NCI-H128 (cell line): ENCODE measurements around the gene KPTN.

Source experiments
- DNase-seq: peaks from one replicate; lab custom pipeline; 2025; ENCODE audit not compliant: unreplicated experiment; lab: John Stamatoyannopoulos, UW

Gene KPTN

DNA sequence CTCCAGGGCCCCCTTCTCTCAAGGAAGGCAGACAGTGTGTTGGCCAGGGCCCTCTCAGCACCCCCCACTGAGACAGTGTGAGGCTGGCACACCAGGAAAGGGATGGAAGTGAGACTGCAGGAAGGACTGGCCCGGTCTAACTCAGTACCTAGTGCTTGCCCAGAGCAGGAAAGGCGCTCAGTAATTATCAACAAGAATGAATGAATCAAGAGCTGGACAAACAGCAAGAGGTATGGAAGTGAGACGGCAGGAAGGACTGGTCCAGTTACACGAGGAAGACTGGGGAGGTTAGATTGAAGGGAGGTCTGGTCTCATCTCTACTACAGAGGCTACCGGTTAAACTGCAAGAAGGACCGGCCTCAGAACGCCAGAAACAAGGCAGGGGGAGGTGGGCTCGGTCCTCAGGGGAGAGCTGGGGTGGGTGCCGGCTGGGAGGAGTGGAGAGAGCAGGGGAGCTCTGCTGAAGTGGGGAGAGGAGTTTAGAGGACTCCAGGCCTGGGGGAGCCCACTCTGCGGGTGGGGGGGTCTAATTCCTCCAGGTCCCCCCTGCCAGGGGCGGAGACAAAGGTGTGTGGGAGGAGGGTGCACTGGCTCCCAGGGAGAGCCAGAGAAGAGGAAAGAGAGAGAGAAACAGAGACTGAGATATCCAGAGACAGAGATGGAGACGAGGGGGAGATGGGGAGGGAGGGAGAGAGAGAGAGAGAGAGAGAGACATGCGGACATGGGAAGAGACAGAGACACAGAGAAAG is 13.4 kb downstream of the KPTN start:
- DNase-seq, result no peak

DNA sequence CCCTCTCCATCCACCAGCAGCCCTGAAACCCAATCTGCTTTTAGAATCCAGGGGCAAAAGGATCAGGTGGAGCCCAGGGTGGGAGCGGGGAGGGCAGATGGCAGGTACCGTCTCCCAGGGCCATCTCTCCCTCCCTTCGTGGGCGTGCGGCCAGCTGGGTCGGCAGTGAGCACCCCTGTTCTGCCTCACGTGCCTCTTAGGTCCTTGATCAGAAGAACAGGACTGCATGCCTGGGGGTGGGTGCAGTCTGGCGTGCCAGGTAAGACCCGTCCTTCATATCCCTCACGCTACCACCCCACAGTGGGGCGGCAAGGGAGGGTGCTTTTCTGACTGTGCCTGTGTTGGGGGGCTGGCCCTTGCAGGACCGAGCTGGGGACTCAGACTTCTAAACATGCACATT is 14.3 kb downstream of the KPTN start:
- peak; percentile 14 for DNase-seq

DNA sequence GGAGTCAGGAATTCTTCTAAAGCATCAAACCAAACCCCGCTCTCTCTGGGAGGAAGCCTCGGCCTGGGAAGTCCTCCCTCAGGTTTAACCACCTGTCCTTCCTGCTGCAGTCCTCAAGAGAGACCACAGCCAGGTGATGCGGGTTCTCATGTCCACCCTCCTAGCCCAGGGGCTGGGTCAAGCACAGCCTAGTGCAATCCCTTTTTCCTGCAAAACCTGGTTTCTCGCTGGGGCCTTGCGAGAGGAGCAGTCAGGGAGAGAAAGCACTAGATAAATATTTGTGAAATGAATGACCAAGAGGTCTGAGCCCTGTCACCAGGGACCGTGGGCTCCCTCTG is 14.7 kb downstream of the KPTN start:
- DNase-seq, result no peak

DNA sequence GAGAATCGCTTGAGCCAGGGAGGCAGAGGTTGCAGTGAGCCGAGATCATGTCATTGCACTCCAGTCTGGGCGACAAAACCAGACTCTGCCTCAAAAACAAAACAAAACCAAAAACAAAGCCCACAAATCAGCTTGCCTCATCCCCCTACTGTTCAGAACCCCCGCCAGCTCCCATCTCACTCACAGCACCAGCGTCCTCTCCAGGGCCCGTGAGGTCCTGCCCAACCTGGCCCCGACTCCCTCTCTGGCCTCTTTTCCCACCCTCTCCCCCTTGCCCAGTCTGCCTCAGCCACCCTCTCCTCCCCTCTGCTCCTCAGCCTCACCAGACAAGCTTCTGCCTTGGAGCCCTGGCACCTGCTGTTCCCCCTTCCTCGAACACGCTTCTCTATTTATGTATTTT is 16.1 kb downstream of the KPTN start:
- no peak for DNase-seq

DNA sequence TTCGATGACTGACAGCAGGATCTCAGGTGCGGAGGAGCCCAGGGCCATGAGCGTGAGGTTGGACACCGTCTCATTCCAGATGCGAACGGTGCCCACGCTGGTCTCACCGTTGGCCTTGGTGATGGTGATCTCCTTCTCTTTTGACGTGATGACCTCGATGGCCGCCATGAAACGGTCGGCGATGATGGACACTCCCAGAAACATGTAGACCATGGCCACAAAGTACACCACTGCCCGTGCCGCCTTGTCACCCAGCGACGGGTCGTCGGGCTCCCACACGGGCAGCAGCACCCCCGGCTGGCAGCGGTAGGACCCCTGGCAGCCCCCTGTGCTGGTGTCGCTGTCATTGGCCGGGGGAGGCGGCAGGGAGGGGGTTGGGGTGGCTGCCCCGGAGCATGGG is 18.1 kb downstream of the KPTN start:
- DNase-seq, result no peak

DNA sequence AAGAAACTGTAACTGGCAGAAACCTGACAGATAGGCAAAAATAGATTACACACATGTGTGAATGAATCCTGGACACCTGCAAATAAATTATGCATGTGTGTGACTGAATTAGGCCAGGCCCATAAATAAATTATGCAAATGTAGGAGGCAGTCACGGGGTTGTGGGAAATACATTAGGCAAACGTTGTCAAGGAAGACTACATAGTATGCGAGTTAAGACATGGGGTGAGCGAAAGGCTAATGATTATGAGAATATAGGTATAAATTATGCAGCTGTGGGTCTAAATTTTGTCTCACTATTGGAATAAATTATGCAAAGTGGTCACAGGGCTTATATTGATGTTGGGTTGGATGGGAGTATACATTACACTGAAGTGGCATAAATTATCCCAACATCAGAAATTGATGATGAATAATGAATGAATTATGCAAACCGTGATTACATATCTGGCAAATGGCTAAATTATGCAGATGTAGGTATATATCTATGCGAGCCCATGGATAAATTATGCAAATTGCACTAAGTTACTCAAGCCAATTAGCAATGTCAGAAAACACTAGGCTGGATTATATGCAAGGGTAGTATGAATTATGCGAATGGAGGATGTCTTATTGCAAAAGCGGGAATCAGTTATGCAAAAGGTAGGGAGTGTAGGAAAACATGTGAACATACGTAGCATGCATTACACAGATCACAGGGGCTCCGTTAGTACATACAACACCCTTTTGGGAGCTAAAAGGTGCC is 19.2 kb downstream of the KPTN start:
- DNase-seq, result no peak

DNA sequence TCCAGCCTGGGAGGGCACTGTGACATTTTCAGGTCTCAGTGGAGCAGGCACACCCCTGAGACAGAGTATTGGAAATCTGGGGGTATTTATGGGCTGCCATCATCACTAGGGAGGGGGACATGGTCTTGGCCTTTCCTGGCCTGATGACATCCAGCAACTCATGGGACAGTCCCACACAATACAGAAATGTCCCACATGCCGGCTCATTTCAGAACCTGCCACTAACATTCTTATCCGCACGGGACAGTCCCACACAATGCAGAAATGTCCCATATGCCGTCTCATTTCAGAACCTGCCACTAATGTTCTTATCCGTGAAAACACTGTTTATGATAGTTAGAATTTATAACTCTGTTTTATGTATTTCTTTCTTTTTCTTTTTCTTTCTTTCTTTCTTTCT is 22.1 kb downstream of the KPTN start:
- DNase-seq, result no peak

DNA sequence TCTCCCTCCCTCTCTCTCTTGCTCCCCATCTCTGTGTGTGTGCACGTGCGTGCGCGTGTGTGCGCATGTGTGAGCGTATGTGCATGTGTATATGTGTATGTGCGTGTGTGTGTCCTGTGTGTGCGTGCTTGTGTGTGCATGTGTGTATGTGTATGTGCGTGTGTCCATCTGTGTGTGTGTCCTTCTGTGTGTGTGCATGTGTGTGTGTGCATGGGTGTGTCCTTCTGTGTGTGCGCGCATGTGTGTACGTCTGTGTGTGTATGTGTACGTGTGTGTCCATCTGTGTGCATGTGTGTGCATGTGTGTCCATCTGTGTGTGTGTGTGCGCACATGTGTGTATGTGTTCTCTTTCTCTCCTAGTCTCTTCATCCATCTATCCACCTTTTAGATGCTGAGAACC is 24.5 kb downstream of the KPTN start:
- DNase-seq, result no peak

DNA sequence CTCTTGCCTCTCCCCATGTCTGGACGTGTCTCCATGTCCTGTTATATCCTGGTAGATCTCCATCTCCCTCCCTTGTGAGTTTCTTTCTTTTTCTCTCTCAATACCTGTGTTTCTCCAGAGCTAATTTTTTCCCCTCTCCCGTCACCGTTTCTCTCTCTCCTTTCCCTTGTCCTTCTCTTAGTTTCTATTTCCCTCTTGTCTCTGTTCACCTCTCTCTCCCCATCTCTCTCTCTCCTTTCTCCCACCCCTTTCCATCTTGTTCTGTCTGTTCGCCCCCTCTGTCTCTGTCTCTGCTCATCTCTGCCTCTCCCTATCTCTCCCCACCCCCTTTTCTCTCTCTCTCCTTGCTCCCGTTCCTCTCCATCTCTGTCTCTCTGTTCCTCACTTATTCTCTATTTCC is 25.3 kb downstream of the KPTN start:
- no peak for DNase-seq

DNA sequence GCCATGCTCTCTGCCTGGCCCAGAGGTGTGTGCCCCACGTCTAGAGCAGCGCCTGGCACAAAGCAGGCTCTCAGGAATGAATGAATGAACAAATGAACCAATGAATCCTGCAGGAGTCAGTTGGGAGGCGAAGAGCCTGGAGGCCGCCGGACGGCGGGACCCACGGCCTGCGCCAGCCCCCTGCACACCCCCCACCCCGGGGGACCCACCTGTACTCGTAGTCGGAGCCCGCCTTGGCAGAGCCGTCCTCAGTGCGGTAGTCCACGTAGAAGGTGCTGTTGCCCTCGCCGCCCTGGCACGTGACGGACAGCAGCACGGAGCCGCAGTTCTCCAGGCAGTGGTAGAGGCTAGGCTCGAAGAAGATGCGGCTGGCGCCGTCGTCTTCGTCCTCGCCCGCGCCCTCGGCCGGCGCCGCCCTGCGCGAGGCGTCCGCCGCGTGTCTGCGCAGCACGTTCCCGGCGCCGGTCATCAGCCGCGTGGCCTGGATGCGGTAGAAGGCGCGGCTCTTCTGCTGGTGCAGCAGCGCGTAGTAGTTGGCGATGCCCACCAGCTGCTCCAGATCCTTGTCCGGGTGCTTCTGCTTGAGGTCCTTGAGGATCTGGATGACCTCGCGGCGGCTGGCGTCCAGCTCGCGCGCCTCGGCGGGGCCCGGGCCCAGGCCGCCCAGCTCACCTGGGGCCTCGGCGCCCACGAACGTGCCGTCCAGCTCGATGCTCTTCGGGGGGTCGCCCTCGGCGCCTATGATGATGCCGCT is 27.1 kb downstream of the KPTN start:
- no peak for DNase-seq

DNA sequence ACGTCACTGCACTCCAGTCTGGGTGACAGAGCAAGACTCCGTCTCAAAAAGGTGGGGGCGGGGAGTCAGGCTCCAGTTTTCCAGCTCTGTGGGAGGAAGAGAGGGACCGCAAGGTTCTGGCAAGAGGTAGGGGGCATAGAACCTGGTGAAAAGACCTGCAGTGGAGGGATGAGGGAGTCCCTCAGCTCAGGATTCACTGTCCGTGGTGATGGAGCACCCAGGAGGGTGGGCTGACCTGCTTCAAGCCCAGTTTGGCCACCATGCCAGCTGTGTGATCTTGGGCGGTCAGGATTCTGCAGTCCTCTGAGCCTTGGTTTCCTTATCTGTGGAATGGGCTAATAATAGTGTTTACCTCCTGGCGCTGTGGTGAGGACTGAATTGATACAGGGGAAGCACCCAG is 33.5 kb downstream of the KPTN start:
- DNase-seq, result no peak

DNA sequence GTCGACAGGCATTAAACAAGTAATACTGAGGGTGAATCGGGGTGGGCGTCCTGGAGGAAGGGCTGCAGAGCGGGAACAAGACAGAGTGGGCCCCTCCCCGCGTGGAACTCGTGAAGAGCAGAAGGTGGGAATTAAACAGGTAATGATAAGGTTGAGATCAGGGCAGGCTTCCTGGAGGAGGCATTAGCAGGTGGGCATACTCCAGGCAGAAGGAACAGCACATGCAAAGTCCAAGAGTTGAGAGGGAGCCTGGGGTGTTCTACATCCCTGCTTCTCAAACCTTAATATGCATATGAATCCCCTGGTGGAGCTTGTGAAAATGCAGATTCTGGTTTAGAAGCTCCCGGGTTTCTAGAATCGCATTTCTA is 35.7 kb downstream of the KPTN start:
- no peak for DNase-seq

DNA sequence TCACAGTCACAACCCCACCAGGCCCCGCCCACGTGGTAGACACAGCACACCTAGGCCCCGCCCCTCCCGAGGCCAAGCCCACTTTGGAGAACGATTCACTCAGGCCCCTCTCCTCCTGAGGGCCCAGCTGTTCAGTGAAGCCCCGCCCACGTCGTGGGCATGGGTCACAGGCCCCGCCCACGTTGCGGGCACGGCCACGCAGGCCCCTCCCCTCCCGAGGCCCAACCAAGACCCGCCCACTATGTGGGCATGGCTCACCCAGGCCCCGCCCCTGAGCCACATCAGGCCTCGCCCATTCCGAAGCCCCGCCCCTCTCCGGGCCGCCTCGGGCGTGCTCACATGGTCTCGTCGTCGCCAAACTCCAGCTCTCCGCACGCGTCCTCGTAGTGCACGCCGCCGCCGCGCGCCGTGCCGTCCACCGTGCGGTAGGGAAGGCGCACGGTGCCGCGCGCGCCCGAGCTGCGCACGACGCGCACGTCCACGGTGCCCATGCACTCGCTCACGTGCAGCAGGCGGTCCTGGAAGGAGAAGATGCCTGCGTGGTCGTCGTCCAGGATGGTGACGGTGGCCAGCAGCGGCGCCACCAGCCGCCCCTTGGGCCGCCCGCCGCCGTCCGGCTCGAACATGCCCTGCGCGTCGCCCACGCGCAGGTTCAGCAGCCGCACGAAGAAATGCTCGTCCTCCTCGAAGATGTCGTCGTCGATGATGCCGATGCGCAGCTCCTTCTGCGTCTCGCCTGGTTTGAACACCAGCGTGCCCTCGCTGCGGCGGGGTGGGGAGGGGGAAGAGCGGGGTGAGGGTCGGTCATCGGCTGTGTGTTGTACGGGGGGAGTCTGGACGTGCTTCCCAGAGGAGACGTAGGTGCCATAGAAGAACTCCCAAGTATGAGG is 36.3 kb downstream of the KPTN start:
- DNase-seq, result no peak

DNA sequence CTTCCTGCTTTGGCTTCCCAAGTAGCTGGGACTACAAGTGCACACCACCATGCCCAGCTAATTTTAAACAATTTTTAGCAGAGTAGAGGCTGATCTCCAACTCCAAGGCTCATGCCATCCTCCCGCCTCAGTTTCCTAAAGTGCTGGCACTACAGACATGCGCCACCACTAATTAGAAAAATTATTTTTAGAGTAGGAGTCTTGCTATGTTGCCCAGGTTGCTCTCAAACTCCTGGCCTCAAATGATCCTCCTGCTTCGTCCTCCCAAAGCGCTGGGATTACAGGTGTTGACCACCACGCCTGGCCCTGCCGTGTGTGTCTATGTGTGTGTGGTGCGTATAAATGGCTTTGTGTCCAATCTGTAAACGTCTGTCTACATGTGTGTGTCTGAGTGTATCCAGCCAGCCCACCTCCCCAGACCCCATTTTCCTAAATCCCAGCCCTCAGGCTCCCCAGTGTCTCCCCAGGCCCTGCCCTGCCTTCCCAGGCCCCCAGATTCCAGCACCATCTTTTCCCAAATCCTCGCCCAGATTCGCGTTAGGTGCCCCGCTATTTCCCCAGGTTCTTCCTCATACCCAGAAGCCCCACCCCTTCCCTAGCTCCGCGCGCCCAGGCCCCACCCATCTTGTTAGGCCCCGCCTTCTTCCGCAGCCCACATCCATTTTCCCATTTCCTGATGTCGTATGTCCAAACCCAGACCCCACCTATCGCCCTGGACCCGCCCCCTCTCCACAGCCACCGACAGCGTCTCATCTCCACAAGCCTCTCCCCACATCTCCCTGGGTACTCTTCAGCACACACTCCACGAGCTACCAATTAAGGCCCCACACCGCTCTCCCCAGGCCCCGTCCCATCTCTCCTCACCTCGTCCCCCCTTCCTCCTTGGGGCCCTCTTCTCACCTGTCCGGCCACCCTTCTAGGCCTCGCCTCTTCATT is 37.2 kb downstream of the KPTN start:
- no peak for DNase-seq

DNA sequence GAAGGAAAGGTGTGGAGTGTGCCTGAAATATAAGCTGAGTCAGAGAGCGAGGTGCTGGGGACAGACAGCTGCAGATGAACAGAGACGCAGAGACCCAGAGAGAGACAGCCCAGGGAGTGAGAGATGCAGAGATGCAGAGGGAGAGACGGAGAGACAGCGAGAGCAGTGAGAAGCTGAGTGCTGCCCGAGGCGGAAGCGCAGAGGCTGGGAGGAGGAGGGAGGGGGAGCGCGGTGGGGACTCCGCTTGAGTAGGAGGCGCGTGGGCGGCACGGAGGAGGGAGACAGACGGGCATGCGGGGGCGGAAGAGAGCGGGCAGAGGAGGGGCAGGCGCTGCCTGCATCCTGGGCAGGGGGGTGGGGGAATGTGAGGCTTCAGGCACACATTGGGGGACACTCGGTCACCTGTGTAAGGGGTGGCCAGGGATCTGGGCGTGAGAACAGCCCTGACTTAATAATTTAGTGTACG is 38.0 kb downstream of the KPTN start:
- no peak for DNase-seq

DNA sequence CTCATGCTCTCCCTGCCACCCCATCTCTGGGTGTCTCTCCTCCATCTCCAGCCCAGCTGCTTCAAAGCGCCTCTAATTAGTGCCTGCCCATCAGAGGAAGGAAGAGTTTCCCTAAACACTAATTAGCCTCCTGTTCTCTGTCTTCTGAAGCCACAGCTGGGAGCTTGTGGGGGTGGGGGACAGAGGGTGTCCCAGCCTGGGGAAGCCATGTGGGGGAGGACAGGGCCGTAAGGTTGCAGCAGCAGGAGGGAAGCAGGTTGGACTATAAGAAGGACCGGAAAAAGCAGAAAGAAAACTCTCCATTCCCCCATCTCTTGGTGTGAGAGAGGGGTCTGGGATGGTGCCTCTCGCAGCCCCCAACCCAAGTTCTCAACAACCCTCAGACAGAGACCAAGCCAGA is 38.5 kb downstream of the KPTN start:
- DNase-seq, result no peak

DNA sequence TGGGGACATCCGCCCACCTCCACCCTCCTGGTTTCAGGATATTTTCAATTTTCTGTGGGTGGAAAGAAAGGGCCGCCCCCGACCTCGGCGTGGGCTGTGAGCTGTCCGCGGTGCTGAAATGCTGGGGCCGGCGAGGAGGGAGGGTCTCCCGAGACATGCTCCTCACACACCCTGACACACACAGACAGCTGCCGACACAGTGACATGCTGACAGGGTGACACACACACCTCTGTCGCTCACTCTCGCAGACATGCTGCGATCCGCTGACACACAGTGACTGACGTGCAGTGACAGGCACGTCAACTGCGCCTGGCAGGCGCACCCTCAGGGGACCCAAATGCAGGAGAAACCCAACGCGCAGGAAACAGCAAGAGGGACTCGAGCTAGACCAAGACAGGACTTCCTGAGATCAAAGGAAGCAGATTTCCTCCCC is 39.6 kb downstream of the KPTN start:
- no peak for DNase-seq

DNA sequence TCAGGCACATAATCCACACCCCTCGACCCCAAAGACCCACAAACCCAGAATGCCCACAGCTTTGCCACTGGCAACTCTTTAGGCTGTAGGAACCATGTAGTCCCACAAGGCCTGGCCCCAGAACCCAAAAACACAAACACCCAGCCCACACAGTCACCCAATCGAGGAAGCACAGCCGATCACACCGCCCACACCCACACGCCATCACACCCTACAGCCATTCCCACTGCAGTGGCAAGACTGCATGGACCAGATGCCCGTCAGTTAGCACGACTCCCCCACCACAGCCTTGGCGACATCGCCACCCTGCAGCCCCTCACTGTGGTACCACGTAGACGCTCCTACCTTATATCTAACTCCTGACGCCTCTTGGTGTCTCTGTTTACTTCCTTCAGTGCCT is 40.7 kb downstream of the KPTN start:
- DNase-seq, result no peak

DNA sequence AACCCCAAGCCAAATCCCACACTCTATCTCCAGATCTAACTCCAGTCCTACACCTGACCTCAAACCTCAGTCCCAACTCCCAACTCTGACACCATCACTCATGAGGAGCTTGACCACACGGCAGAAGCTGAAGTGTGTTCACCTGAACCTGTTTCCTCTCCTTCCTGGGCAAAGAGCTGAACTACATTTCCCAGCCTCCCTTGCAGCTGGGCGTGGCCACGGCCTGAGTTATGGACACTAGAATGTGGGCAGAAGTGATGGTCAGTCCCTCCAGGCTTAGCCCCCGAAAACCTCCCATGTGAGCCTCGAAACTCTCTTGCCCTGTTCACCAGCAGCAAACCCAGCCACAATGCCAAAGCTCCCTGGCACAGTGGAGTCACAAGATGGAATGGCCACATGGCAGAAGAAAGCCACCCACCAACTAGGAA is 45.2 kb downstream of the KPTN start:
- no peak for DNase-seq

DNA sequence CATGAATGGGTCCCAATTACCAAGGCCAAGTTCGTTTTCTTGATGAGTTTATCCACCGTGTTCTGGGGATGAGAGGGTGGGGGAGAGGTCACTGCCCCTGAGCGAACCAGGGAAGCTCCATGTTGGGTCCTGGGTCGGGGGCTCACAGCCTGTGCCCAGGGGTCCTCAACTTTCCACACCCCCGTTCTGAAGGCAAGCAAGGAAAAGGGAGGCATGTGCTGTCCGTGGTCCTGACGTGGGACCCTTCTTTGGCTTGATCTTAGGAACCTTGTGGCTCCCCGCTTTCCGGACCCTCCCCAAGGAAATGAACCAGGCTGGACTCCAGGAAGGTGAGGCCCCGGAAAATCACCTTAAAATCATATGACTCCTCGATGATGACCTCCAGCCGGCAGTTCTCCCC is 46.5 kb downstream of the KPTN start:
- no peak for DNase-seq
